OCI-LY3 (cell line): ENCODE data around the gene ZNF527.

ENCODE experiments used
- CTCF ChIP-seq: fragments of 200-600, 300-600 bp; sonication (generic); IDR thresholded peaks from 2 replicates; pipeline ENCODE4 v1.5.1; 2014; ENCODE audit warnings: antibody characterized with exemption, low read length, low read depth
- EZH2phosphoT487 ChIP-seq: fragments of 200-600 bp; shearing (Covaris generic); IDR thresholded peaks from 2 replicates; pipeline ENCODE4 v1.6.1; 2018; ENCODE audit warnings: antibody characterized with exemption, mixed run types, low read depth

- no peak for TF ChIP-seq CTCF
- no peak for TF ChIP-seq EZH2phosphoT487
Measured at GRCh38 chr19:37401078-37401477, 30.2 kb downstream of the ZNF527 start.
